K562 (cell line): Measurements from ENCODE around the gene LAX1. TPM values are rescaled to one million over a fixed set of nuclear protein-coding genes. Genes with fewer than 3 reads are reported as not detected.

Experiments
- ATAC-seq: fragments of 200-7000 bp; cut with Tn5 transposase; 3 replicates; pipeline ENCODE4 v1.9.1; 2020; ENCODE audit warnings: moderate library complexity
- BruUV-seq: library from RNA; stranded (reverse); fragments of 400-500 nt; replicated peaks from 2 replicates; lab custom pipeline; 2021; lab: Mats Ljungman, UMichigan
- CTCF ChIA-PET: fragments of 300-600 bp; formaldehyde crosslinking; extraction: SDS; loops from one replicate; lab custom pipeline; 2021; ENCODE audit warnings: low intra/inter-chr PET ratio; lab: Yijun Ruan, JAX
- POLR2A ChIA-PET: fragments of 300-600, 350-650 bp; sonication (Branson Sonifier 250); formaldehyde crosslinking; extraction: SDS; loops from one replicate; lab custom pipeline; 2021; ENCODE audit warnings: antibody characterized with exemption, inconsistent platforms; lab: Yijun Ruan, JAX
- DNase-seq, 4 experiments: peaks; one replicate each; pipeline versions ENCODE4 v3.0.0 to v3.0.0-alpha.2; 2011 to 2018; ENCODE audit warnings: low spot score in 3 of 4, mixed read lengths in 3 of 4; ENCODE audit errors: extremely low read depth in 1 of 4
- FAIRE-seq: peaks from 2 replicates; lab custom pipeline; 2011; peaks lifted over from hg19 to GRCh38; lab: Jason Lieb, UNC
- H2AFZ ChIP-seq: 2 replicates; pipeline ENCODE4 v1.6.0; 2011; ENCODE audit warnings: low read depth, low read length, control low read depth, inconsistent platforms
- H3K27ac ChIP-seq: fragments of 200-600 bp; 3 replicates; pipeline ENCODE4 v1.8.0; 2011; ENCODE audit warnings: low read depth, mild to moderate bottlenecking, control low read depth, inconsistent platforms, low read length, moderate library complexity, mixed read lengths; ENCODE audit errors: extremely low read depth
- H3K27me3 ChIP-seq, 2 experiments: fragments of 300-600 bp in 1 of 2; 2 replicates in 1 of 2; 3 replicates in 1 of 2; pipeline versions ENCODE4 v1.6.0 to v1.8.0; 2011; ENCODE audit warnings: inconsistent platforms in 2 of 2, low read length in 2 of 2, mild to moderate bottlenecking in 1 of 2, mixed read lengths in 1 of 2, moderate library complexity in 1 of 2; ENCODE audit not compliant: control insufficient read depth in 2 of 2, insufficient read depth in 2 of 2
- H3K36me3 ChIP-seq: fragments of 300-600 bp; 3 replicates; pipeline ENCODE4 v1.8.0; 2011; ENCODE audit warnings: mild to moderate bottlenecking, low read length, inconsistent platforms; ENCODE audit not compliant: control insufficient read depth, insufficient read depth
- H3K4me1 ChIP-seq, 2 experiments: fragments of 200-600 bp in 1 of 2; replicated peaks in 1 of 2; 2 replicates in 1 of 2; 3 replicates in 1 of 2; pipeline versions ENCODE4 v1.5.1 to v1.8.0; 2011; ENCODE audit warnings: inconsistent platforms in 2 of 2, low read length in 2 of 2, mild to moderate bottlenecking in 1 of 2, mixed read lengths in 1 of 2, moderate library complexity in 1 of 2; ENCODE audit not compliant: control insufficient read depth in 2 of 2, insufficient read depth in 2 of 2
- H3K4me2 ChIP-seq: 2 replicates; pipeline ENCODE4 v1.6.1; 2011; ENCODE audit warnings: low read length, control low read depth, inconsistent platforms, mixed read lengths; ENCODE audit not compliant: insufficient read depth
- H3K4me3 ChIP-seq: fragments of 200-600 bp; sonication (generic), shearing (Covaris generic); 2 replicates; pipeline ENCODE4 v1.5.1; 2016; ENCODE audit warnings: control low read depth, inconsistent platforms
- H3K79me2 ChIP-seq: fragments of 200-600 bp; 3 replicates; pipeline ENCODE4 v1.8.0; 2011; ENCODE audit warnings: low read length, inconsistent platforms; ENCODE audit not compliant: control insufficient read depth, insufficient read depth
- H3K9ac ChIP-seq, 2 experiments: 2 replicates each; pipeline versions ENCODE4 v1.6.0 to v1.6.1; 2011; ENCODE audit warnings: low read depth in 2 of 2, low read length in 2 of 2, control low read depth in 1 of 2, inconsistent platforms in 1 of 2, mild to moderate bottlenecking in 1 of 2, mixed read lengths in 1 of 2; ENCODE audit not compliant: insufficient read depth in 1 of 2
- H3K9me1 ChIP-seq: one replicate; pipeline ENCODE4 v1.6.0; 2011; ENCODE audit warnings: inconsistent platforms, mild to moderate bottlenecking, low read length, moderate library complexity; ENCODE audit not compliant: control insufficient read depth, insufficient read depth
- H3K9me3 ChIP-seq: replicated peaks from 2 replicates; pipeline ENCODE4 v1.5.1; 2011; ENCODE audit warnings: low read depth, low read length, inconsistent platforms; ENCODE audit not compliant: control insufficient read depth, insufficient read depth
- H4K20me1 ChIP-seq: replicated peaks from 2 replicates; pipeline ENCODE4 v1.6.1; 2011; ENCODE audit warnings: low read length, inconsistent platforms, mixed read lengths; ENCODE audit not compliant: control insufficient read depth, insufficient read depth
- DEAF1 ChIP-seq: fragments of 450-650 bp; formaldehyde crosslinking; IDR thresholded peaks from 2 replicates; pipeline ENCODE4 v1.4.0; 2020; ENCODE audit warnings: mild to moderate bottlenecking, moderate library complexity
- RBM25 ChIP-seq: fragments of 200-400 bp; formaldehyde crosslinking; IDR thresholded peaks from 2 replicates; pipeline ENCODE4 v1.6.1; 2018; ENCODE audit warnings: low read length, low read depth, moderate library complexity; ENCODE audit not compliant: severe bottlenecking
- RUNX1 ChIP-seq: sonication (generic); IDR thresholded peaks from 2 replicates; pipeline ENCODE4 v1.6.1; 2016; ENCODE audit warnings: antibody characterized with exemption, low read depth
- SREBF2 ChIP-seq: sonication (generic); formaldehyde crosslinking; IDR thresholded peaks from 2 replicates; pipeline ENCODE4 v1.4.0; 2020; ENCODE audit warnings: mild to moderate bottlenecking, missing genetic modification reagents
- ZKSCAN3 ChIP-seq: fragments of 250-450 bp; sonication (Bioruptor Pico); IDR thresholded peaks from 2 replicates; pipeline ENCODE4 v1.4.0; 2020
- ZNF324 ChIP-seq: fragments of 250-450 bp; sonication (Bioruptor Pico); IDR thresholded peaks from 2 replicates; pipeline ENCODE4 v1.4.0; 2020; ENCODE audit warnings: mild to moderate bottlenecking
- ZNF561 ChIP-seq: fragments of 450-650 bp; formaldehyde crosslinking; conservative IDR thresholded peaks from 2 replicates; pipeline ENCODE4 v1.4.0; 2020; ENCODE audit warnings: mild to moderate bottlenecking, moderate library complexity
- ZNF592 ChIP-seq: fragments of 450-650 bp; IDR thresholded peaks from 2 replicates; pipeline ENCODE4 v1.6.1; 2017; ENCODE audit warnings: antibody characterized with exemption, mild to moderate bottlenecking
- WGBS: fragments of 100-300 bp; shearing (Covaris generic); methylation state at CpG from one replicate; pipeline ENCODE4 v1.1.6; 2016; ENCODE audit warnings: low coverage, mixed read lengths; ENCODE audit not compliant: insufficient coverage; ENCODE audit errors: missing lambda C conversion rate; 5-methylcytosine and 5-hydroxymethylcytosine counted together
- in situ Hi-C: fragments of 300-500 bp; cut with MboI; formaldehyde crosslinking; loops from 4 replicates; pipeline ENCODE4 v1.15.0; 2018; ENCODE audit warnings: inconsistent platforms, mixed read lengths
- intact Hi-C: fragments of 100-400 bp; cut with micrococcal nuclease; formaldehyde crosslinking; loops from 2 replicates; pipeline ENCODE4 v1.14.2; 2022
- polyA plus RNA-seq, 8 experiments: library from polyadenylated mRNA; depleted of rRNA in 4 of 8; stranded (reverse) in 5 of 8; unstranded in 3 of 8; fragments of >200 nt; fragmentation: Nextera tagmentation in 2 of 8; fragmentation: Illumina TruSeq in 1 of 8; extraction: Ambion mirVana in 2 of 8; extraction: Trizol in 1 of 8; gene quantifications; 2 replicates each; pipeline versions ENCODE4 v1.2.1 to v1.2.3, GENCODE V29; 2011 to 2014; ENCODE audit warnings: inconsistent platforms in 1 of 8, missing spikeins in 1 of 8
- total RNA-seq, 7 experiments: library from RNA; depleted of rRNA in 6 of 7; stranded (reverse); fragments of >200 nt in 6 of 7; fragmentation: Illumina TruSeq in 2 of 7; extraction: Trizol in 2 of 7; gene quantifications; 2 replicates each; pipeline versions ENCODE4 v1.2.1 to v1.2.3, GENCODE V29; 2011 to 2021; ENCODE audit warnings: low replicate concordance in 1 of 7
- TF ChIP-seq, protein P1 (sequence below): fragments of 450-650 bp; IDR thresholded peaks from 2 replicates; pipeline ENCODE4 v1.7.0; 2016; ENCODE audit warnings: borderline replicate concordance

LAX1 gene
- total and polyA plus RNA-seq, 9 of the 15 experiments (the other 6 are each of a cell fraction or from before 2014, with no cell fraction given), result not detected

DNA sequence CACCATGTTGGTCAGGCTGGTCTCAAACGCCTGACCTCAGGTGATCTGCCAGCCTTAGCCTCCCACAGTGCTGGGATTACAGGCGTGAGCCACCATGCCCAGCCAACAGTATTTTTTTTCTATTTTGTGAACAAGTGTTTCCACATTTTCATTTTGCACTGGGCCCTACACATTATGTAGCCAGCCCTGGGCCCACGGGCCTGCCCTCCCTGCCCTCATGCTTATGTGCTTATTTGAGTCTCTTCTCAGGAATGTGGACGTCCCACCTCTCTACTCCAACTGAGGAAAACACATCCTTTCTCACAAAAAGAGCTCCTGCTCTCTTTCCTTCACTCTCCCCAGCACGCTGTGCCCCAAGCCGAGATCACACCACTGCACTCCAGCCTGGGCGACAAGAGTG is 17.0 kb downstream of the LAX1 start:
- 44% methylated on average over 7 of the region's 7 CpGs for WGBS
- Histone ChIP-seq H3K9me1 (no peaks in the 10 kb centered on the region), H3K79me2 (no peaks in the 10 kb centered on the region), H4K20me1 (no peaks in the 10 kb centered on the region), H3K9me3 (no peaks in the 10 kb centered on the region), H3K27ac (no peak overlapping the region), H2AFZ (no peak overlapping the region), H3K36me3 (no peaks in the 10 kb centered on the region), H3K9ac (no peak overlapping the region), H3K4me2 (no peak overlapping the region), H3K4me3 (no peak overlapping the region), H3K4me1 (no peaks in the 10 kb centered on the region; a peak in 1 of 5 replicates), H3K27me3 (no peaks in the 10 kb centered on the region; a peak in 1 of 5 replicates)
- CTCF ChIA-PET, result no interaction called here
- FAIRE-seq, result no peak
- intact Hi-C loops, result no loop called here
- POLR2A ChIA-PET, result interaction anchor here (1.2 kb wide), 1 partner anchor 10 kb away, joined by 4 read pairs; no protein-coding TSS in a partner anchor
- TF ChIP-seq, protein P1, sequence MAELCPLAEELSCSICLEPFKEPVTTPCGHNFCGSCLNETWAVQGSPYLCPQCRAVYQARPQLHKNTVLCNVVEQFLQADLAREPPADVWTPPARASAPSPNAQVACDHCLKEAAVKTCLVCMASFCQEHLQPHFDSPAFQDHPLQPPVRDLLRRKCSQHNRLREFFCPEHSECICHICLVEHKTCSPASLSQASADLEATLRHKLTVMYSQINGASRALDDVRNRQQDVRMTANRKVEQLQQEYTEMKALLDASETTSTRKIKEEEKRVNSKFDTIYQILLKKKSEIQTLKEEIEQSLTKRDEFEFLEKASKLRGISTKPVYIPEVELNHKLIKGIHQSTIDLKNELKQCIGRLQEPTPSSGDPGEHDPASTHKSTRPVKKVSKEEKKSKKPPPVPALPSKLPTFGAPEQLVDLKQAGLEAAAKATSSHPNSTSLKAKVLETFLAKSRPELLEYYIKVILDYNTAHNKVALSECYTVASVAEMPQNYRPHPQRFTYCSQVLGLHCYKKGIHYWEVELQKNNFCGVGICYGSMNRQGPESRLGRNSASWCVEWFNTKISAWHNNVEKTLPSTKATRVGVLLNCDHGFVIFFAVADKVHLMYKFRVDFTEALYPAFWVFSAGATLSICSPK, result no peak
- no peak for TF ChIP-seq DEAF1 (CRISPR knock-in tag)
- TF ChIP-seq RBM25, result no peak
- no peak for TF ChIP-seq ZNF324
- no peak for TF ChIP-seq RUNX1
- TF ChIP-seq ZKSCAN3 (CRISPR knock-in tag), result no peak
- no peak for TF ChIP-seq ZNF561 (CRISPR knock-in tag)
- no peak for TF ChIP-seq SREBF2
- no peak for TF ChIP-seq ZNF592
- ATAC-seq, result no peak
- DNase-seq, result no peak
- in situ Hi-C loops, result no loop called here
- no TSS peak for BruUV-seq
